IPS-NIHi7 (cell line): ENCODE data around the gene CDT1.

Experiments used
- DNase-seq: peaks from one replicate; pipeline ENCODE4 v3.0.0; 2012; ENCODE audit warnings: mixed read lengths; ENCODE audit errors: extremely low spot score

Gene CDT1

DNA sequence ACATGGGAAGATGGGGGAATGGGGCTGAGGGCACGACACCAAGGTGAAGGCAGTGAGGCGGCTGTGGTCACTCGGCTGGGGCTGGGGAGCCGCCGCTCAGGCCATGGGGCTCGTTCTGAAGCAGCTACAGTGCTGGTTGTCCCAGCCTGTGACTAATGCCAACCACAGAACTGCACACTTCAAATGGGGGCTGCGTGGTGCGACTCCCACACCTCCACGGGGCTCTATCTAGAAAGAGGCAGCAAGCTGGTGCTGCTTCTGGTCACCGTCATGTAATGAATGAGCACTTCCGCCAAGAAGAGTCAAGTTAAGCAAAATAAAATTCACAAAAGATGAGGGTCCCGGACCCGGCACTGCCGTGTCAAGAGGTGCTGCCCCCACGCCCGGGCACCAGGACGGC is 33.2 kb downstream of the CDT1 start:
- no peak for DNase-seq

GRCh38 chr16:88837806-88838205 is 34.2 kb downstream of the CDT1 start:
- DNase-seq = no peak

GRCh38 chr16:88838566-88838965 is 35.0 kb downstream of the CDT1 start:
- DNase-seq = no peak

GRCh38 chr16:88839026-88839529 is 35.5 kb downstream of the CDT1 start:
- no peak for DNase-seq

DNA sequence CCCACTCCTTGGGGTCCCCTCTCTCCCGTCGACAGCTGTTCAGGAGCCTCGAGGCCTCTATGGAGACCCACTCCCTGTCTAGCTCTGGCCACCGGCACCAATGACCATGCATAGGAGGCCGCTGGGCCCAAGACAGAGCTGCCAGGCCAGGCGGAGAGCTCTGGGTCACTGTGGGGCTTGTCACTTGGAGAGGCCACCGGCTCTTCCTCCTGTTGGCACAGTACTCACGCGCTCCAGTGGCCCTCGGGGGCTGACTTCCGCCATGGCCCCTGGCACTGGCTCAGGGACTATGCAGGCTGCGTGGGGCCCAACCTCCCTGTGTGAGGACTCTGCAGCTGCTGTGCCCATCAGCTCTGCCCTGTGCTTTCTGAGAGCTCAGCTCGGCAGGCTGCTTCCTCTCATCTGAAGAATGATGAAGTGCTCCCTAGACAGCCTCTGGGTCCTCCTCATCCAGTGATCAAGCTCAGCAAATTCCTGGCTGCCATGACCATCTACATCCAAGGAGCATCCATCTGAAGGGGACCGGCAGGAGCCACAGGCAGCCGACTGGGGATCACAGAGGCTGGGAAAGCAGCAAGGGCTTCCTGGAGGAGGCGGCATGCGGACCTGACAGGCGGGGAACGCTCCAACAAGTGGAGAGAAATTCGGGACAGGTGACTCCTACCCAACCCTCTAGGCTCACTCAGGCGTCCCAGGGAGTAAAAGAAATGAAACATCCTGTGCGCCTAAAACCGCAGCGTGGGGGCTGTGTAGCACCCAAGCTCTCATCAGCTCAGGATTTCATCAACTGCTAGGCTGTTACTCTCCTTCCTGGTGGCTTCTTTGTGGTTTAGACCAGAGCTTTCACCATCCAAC is 36.4 kb downstream of the CDT1 start:
- DNase-seq = no peak

GRCh38 chr16:88840600-88841215 is 37.1 kb downstream of the CDT1 start:
- DNase-seq = no peak

DNA sequence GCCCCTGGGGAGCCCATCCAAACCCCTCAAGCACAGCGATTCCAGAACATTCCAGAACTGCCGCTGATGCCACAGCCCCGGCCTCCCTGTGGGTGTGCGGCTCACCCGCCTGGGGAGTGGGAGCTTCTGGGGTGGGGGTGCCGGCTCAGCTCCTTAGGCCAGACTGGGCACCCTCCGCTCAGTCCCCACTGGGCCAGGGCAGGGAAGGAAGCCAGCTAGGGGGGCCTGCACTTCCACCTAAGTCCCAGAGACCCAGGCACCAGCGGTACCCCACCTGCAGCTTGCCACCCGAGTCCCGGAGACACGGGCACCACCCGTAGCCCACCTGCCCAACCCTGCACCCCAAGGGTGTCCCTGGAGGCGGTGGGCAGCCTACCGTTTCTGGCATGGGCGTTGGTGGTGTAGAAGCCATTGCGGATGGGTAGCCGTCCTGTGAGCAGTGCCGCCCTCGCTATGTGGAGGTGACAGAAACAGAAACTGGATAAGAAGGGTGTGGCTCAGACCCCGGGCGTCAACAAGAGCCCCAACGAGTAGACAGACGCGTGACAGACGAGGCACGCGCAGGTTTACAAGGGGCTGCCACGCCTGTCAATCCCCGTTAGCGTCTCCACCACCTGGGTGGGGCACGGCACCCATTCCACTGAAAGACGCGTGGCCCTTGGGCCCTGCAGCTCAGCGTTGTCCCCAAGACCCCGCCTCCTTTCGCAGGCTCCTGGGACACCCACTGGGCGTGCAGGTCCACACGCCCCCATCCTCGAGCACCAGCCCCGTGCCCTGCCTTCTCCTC is 38.1 kb downstream of the CDT1 start:
- DNase-seq = no peak

DNA sequence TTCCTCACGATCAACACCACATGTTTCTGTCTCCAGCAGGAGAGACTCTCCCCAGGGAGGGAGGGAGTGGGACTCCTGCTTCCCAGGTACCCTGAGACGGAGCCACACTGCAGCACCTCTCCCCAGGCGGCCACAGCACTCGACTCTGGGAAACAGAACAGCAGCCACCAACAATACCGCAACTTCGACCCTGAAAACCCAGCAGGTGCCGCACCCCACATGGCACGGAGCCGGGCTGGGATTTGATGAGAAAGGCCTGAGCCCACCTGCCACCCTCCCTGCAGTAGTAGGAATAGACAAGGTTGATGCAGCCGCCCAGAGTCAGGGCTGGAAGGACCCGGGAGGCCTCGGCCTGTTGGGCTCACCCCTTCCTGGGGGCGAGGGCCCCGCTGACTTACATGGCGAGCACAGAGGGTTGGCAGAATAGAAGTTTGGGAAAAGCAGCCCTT is 38.7 kb downstream of the CDT1 start:
- no peak for DNase-seq

GRCh38 chr16:88842806-88843205 is 39.2 kb downstream of the CDT1 start:
- no peak for DNase-seq

DNA sequence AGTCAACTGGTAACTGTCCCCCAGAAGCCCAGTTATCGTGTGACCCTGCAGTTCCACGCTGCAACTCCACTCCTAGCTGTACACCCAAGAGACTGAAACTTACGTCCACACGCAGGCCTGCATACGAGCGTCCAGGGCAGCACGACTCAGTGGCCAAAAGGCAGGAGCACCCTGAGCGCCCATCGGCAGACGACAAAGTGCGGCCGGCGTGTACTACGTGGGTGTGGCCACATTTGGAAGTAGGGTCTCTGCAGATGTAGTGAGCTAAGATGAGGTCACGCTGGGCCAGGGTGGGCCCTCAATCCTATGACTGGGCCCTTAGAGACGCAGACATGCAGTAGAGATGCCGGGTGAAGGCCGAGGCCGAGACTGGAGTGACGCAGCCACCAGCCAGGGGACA is 39.7 kb downstream of the CDT1 start:
- no peak for DNase-seq

DNA sequence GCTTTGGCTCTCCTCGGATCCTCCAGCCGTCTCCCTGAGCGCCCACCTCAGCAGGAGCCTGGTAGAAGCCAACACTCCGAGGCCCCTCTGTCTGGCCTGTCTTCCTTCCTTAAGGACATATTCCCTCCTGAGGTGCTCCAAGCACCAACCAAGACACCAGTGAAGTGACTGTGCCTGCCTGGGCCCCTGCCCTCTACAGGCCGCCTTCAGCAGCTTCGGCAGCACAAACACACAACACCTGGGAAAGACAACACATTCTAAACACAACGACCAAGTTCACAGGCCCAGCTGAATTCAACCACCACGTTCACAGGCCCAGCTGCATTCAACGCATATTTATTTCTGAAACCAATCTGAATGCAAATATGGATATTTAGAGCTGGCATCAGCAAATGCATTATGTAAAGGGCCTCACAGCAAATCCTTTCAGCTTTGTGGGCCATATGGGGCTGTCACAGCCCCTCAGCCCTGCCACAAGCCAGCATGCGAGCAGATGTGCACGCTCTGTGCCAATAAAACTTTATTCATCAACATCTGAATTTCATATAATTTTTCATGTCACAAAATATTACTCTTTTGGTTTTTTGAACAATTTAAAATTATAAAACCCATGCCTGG is 40.9 kb downstream of the CDT1 start:
- peak; percentile 60 for DNase-seq

DNA sequence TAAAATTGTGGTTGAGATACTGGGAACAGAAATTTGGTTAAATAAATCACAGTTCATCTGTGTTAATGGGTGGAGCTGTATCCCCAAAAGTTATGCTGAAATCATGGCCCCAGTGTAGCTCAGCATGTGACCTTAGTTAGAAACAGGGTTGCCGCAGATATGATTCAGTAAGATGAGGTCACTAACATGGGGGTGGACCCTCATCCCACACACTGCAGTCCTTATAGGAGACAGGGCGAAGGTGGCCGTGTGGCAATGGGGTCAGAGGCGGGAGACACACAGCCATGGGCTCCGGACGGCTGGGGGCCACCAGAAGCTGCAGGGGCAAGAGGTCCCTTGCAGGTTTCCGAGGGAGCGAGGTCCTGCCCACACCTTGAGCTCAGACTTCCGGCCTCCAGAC is 42.5 kb downstream of the CDT1 start:
- DNase-seq = no peak

- DNase-seq = no peak
These were observed 44.1 kb downstream of the CDT1 start for GRCh38 chr16:88847654-88848053.

GRCh38 chr16:88848557-88848956 is 45.0 kb downstream of the CDT1 start:
- no peak for DNase-seq

- no peak for DNase-seq
These were observed 47.1 kb downstream of the CDT1 start for GRCh38 chr16:88850531-88851199.

- no peak for DNase-seq
These were observed 48.0 kb downstream of the CDT1 start for GRCh38 chr16:88851616-88852015.

DNA sequence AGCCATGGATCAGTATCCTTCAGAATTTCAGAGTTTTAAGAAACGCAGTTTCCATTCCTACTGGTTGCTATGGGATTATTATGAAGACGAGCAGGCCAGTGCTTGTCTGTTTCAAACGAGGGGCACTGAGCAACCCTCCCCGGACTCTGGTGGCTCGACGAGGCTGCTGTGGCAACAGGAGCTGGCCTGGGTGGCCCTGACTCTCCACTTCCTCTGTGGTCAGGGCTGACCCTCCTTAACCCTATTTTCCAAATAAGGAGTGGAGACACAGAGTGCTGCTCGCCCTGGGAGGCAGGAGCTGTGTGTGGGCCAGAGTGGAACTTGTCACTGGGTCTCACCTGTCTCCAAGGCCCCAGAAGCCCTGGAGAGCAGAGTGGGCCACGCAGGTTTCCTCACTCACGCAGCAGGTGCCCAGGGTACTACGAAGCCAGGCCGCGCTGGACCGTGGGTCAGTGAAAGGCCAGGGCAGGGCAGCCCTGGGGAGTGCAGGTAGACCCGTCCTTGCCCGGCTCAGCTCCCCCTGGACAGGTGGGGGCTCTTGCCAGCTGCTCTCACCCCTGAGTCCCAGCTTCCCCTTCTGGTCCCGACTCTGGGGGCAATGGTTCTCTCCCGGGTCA is 49.8 kb downstream of the CDT1 start:
- DNase-seq = no peak

DNA sequence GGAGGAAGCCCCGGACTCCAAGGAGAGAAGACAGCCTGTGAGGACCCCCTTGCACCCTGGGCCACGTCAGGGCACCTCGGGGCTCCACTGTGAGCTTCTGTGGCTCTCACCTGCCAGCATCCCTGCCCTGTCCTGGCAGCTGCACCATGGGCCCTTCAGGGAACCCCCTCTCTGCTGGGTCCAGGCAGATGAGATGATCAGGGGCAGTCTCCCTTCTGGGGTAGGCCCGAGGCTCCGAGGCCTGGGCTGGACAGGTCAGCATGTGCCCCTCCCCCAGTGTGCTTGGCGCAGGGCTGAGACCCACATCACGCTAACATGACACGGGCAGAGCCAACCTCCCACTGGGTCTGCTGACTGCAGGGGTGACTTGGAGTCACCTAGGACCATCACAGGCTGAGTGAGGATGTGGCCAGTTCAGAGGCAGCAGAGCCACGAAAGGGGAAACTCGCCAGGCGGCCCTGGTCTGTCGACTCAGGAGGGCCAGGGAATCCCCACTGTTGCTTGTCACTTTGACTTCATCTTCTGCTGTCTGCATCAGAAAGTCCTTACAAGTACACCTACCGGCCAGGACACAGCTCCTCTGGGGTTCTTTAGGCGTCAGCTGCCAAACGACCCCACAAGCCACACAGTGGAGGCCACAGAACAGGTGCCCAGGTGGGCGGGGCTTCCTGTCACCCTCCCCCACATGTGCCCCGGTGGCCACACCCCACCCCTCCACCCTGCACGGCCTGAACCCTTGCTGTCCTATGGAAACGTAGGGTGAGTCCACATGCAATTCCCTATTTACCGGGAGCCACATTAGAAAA is 50.9 kb downstream of the CDT1 start:
- DNase-seq = no peak

DNA sequence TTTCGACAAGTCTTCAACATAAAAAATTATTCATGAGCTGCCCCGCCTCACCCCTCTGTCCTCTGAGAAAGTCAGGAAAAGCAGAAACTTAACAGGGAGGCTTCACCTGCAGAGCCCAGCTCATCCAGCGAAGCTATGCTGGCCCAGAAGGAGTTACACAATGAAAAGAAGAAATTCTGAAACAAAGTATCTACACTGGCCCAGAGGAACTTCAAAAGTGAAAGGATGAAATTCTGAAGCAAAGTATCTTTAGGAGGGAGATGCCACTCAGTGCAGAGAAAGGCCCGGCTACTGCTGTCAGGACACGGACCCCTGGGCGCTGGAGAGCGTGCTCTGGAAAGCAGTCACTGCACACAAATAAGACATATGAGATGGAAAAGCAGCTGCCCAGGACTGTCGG is 51.6 kb downstream of the CDT1 start:
- DNase-seq = no peak

DNA sequence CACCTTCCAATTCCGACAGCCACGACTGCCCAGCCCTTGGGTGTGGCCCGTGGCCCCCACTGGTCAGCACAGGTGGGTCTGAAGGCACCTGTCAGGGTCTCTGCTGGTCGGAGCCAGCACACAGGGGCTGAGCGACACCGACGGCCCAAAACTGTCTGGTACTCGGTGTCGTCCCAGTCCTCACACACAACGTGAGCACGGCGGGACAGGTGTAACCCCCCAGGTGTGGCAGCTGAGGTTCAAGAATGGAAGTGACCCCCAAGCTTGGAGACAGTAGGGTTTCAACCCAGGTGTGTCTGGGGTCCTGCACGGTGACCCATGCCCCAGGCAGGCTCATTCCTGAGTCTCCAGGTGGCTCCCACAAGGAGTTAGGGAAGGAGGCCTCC is 52.1 kb downstream of the CDT1 start:
- DNase-seq = no peak
